ENCODE results near the gene RPS24.
"Not testable (repeated sequence)": the region's sequence is repeated elsewhere in the genome, so short reads cannot be mapped to it uniquely, and the experiment has no call there.

The RPS24 gene

GRCh38 chr10:78033637-78034470 lies at the start of gene RPS24:
Gene RPS24 (plus strand): TSS chr10:78033863. CDS start chr10:78033902, 39 bp downstream.
- peak; percentile 95 for DNase-seq (ENCODE audit: low spot score)

GRCh38 chr10:77984986-77985385 lies 48.7 kb upstream of the RPS24 start:
- no peak for DNase-seq (ENCODE audit: low spot score)

- no peak for DNase-seq (ENCODE audit: low spot score)
These were observed 45.9 kb upstream of the RPS24 start for GRCh38 chr10:77987671-77988255.

GRCh38 chr10:77989081-77989724 lies 44.5 kb upstream of the RPS24 start:
- no peak for DNase-seq (ENCODE audit: low spot score)

- DNase-seq (ENCODE audit: low spot score), result no peak
These were observed 40.0 kb upstream of the RPS24 start for GRCh38 chr10:77993620-77994019.

GRCh38 chr10:77998780-77999179 lies 34.9 kb upstream of the RPS24 start:
- not testable (repeated sequence) for DNase-seq (ENCODE audit: low spot score)

GRCh38 chr10:78000206-78000605 lies 33.5 kb upstream of the RPS24 start:
- no peak for DNase-seq (ENCODE audit: low spot score)

GRCh38 chr10:78000956-78001472 lies 32.6 kb upstream of the RPS24 start:
- no peak for DNase-seq (ENCODE audit: low spot score)

- no peak for DNase-seq (ENCODE audit: low spot score)
These were observed 30.9 kb upstream of the RPS24 start for GRCh38 chr10:78002541-78003288.

- DNase-seq (ENCODE audit: low spot score), result no peak
These were observed 29.2 kb upstream of the RPS24 start for GRCh38 chr10:78004215-78005026.

- DNase-seq (ENCODE audit: low spot score), result no peak
These were observed 26.5 kb upstream of the RPS24 start for GRCh38 chr10:78007172-78007571.

- no peak for DNase-seq (ENCODE audit: low spot score)
These were observed 24.0 kb upstream of the RPS24 start for GRCh38 chr10:78009662-78010061.

- DNase-seq (ENCODE audit: low spot score), result no peak
These were observed 23.4 kb upstream of the RPS24 start for GRCh38 chr10:78010278-78010677.

- DNase-seq (ENCODE audit: low spot score), result no peak
These were observed 22.6 kb upstream of the RPS24 start for GRCh38 chr10:78011065-78011464.

GRCh38 chr10:78013564-78013963 lies 20.1 kb upstream of the RPS24 start:
- no peak for DNase-seq (ENCODE audit: low spot score)

GRCh38 chr10:78015546-78015945 lies 18.1 kb upstream of the RPS24 start:
- no peak for DNase-seq (ENCODE audit: low spot score)

GRCh38 chr10:78017856-78018255 lies 15.8 kb upstream of the RPS24 start:
- no peak for DNase-seq (ENCODE audit: low spot score)

- no peak for DNase-seq (ENCODE audit: low spot score)
These were observed 14.4 kb upstream of the RPS24 start for GRCh38 chr10:78019264-78019663.

GRCh38 chr10:78021201-78021600 lies 12.5 kb upstream of the RPS24 start:
- no peak for DNase-seq (ENCODE audit: low spot score)

- DNase-seq (ENCODE audit: low spot score), result no peak
These were observed 9.9 kb upstream of the RPS24 start for GRCh38 chr10:78023741-78024140.

GRCh38 chr10:78025685-78026364 lies 7.8 kb upstream of the RPS24 start:
- no peak for DNase-seq (ENCODE audit: low spot score)

Data from CD4-positive, alpha-beta T cell treated with Interleukin-6 at 100 ng/mL for 8 hours (primary cell).